ENCODE data around the gene SLU7. TPM values are rescaled to one million over a fixed set of nuclear protein-coding genes. Genes with fewer than 3 reads are reported as not detected.

Gene SLU7
- total and polyA plus RNA-seq, 9 of the 15 experiments (the other 6 are each of a cell fraction or from before 2014, with no cell fraction given): 42.1 to 65.7 (median 54.8) TPM

GRCh38 chr5:160399402-160400353 is 19.2 kb downstream of the SLU7 start, which contains the start of gene FAM200C (continued):
- TF ChIP-seq CTBP1 (IDR thresholded peaks at IDR 0.05; ENCODE audit: borderline replicate concordance) (peak; percentile 62), E2F4 (CRISPR knock-in tag; IDR thresholded peaks at IDR 0.05; ENCODE audit: low read depth) (no peak), MBD2 (IDR thresholded peaks at IDR 0.05; ENCODE audit: borderline replicate concordance, low read depth) (peak; percentile 59; the same call in 1 of the 2 replicates), MYC (IDR thresholded peaks at IDR 0.05; ENCODE audit: low read depth, low read length) (peak; percentile 27; the same call in 1 of the 2 replicates), MYC (CRISPR knock-in tag; IDR thresholded peaks at IDR 0.05; ENCODE audit: borderline replicate concordance, low read depth) (no peak), POLR2A (conservative IDR thresholded peaks at IDR 0.05) (peak; percentile 96), EP400 (IDR thresholded peaks at IDR 0.05) (peak; percentile 90), L3MBTL2 (IDR thresholded peaks at IDR 0.05) (peak; percentile 90), SPI1 (IDR thresholded peaks at IDR 0.05; ENCODE audit: borderline replicate concordance, low read depth, low read length) (0 out of 2 replicates have a peak, but pooled peaks have one; percentile 1), RBBP5 (IDR thresholded peaks at IDR 0.05; ENCODE audit: borderline replicate concordance, insufficient read depth, low read length, poor library complexity, severe bottlenecking) (peak; percentile 73), YY1 (IDR thresholded peaks at IDR 0.05; ENCODE audit: borderline replicate concordance in 1 of 3, control insufficient read depth in 1 of 3, extremely low read depth in 1 of 3, insufficient read depth in 3 of 3, insufficient read length in 1 of 3, insufficient replicate concordance in 2 of 3, low read depth in 1 of 3, low read length in 2 of 3) (peak in 1 of 3 experiments; percentile 50), SNAPC5 (CRISPR knock-in tag; IDR thresholded peaks at IDR 0.05) (no peak), SMARCE1 (IDR thresholded peaks at IDR 0.05) (peak; percentile 50), MAFF (IDR thresholded peaks at IDR 0.05; ENCODE audit: low read length) (no peak), KDM2B (CRISPR knock-in tag; IDR thresholded peaks at IDR 0.05) (0 out of 2 replicates have a peak, but pooled peaks have one; percentile 7), SMAD4 (CRISPR knock-in tag; conservative IDR thresholded peaks at IDR 0.05) (peak; percentile 57; the same call in 1 of the 2 replicates), TAL1 (IDR thresholded peaks at IDR 0.05) (peak; percentile 26; the same call in 1 of the 2 replicates), CREM (IDR thresholded peaks at IDR 0.05; ENCODE audit: low read depth) (0 out of 2 replicates have a peak, but pooled peaks have one; percentile 4)
- TF ChIP-seq, protein P1, sequence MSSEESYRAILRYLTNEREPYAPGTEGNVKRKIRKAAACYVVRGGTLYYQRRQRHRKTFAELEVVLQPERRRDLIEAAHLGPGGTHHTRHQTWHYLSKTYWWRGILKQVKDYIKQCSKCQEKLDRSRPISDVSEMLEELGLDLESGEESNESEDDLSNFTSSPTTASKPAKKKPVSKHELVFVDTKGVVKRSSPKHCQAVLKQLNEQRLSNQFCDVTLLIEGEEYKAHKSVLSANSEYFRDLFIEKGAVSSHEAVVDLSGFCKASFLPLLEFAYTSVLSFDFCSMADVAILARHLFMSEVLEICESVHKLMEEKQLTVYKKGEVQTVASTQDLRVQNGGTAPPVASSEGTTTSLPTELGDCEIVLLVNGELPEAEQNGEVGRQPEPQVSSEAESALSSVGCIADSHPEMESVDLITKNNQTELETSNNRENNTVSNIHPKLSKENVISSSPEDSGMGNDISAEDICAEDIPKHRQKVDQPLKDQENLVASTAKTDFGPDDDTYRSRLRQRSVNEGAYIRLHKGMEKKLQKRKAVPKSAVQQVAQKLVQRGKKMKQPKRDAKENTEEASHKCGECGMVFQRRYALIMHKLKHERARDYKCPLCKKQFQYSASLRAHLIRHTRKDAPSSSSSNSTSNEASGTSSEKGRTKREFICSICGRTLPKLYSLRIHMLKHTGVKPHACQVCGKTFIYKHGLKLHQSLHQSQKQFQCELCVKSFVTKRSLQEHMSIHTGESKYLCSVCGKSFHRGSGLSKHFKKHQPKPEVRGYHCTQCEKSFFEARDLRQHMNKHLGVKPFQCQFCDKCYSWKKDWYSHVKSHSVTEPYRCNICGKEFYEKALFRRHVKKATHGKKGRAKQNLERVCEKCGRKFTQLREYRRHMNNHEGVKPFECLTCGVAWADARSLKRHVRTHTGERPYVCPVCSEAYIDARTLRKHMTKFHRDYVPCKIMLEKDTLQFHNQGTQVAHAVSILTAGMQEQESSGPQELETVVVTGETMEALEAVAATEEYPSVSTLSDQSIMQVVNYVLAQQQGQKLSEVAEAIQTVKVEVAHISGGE (CRISPR knock-in tag; IDR thresholded peaks at IDR 0.05): peak in 1 of 3 experiments; percentile 58; a peak in 1 of 6 replicates
